OCI-LY3 (cell line): ENCODE results near the gene FSTL5.

Source experiments
- H2AFZ ChIP-seq: fragments of 200-600, 300-600 bp; shearing (Covaris generic); 2 replicates; pipeline ENCODE4 v1.6.0; 2014; ENCODE audit warnings: antibody characterized with exemption, low read depth, low read length
- H3K27ac ChIP-seq: fragments of 200-600, 300-600 bp; sonication (generic); 2 replicates; pipeline ENCODE4 v1.5.1; 2014; ENCODE audit warnings: mild to moderate bottlenecking, low read length, moderate library complexity, mixed read lengths
- H3K27me3 ChIP-seq: fragments of 200-600, 300-600 bp; sonication (generic); 2 replicates; pipeline ENCODE4 v1.6.1; 2014; ENCODE audit warnings: low read depth, low read length, mixed read lengths
- H3K36me3 ChIP-seq: fragments of 200-600, 300-600 bp; sonication (generic); replicated peaks from 2 replicates; pipeline ENCODE3; 2014; ENCODE audit warnings: low read depth, low read length, mixed read lengths
- H3K4me1 ChIP-seq: fragments of 300-600, 200-600 bp; sonication (generic); 2 replicates; pipeline ENCODE4 v1.6.1; 2014; ENCODE audit warnings: low read length, mixed read lengths
- H3K4me2 ChIP-seq: fragments of 200-600, 300-600 bp; sonication (generic); 2 replicates; pipeline ENCODE4 v1.6.1; 2014; ENCODE audit warnings: low read length, mixed read lengths
- H3K4me3 ChIP-seq: fragments of 300-600, 200-600 bp; sonication (generic); 2 replicates; pipeline ENCODE4 v1.5.1; 2014; ENCODE audit warnings: antibody characterized with exemption, mild to moderate bottlenecking, low read length, moderate library complexity
- H3K79me2 ChIP-seq: fragments of 300-600, 200-600 bp; shearing (Covaris generic); 2 replicates; pipeline ENCODE4 v1.6.1; 2014; ENCODE audit warnings: mild to moderate bottlenecking, low read length, mixed read lengths
- H3K9ac ChIP-seq: fragments of 300-600, 200-600 bp; shearing (Covaris generic); 2 replicates; pipeline ENCODE4 v1.6.0; 2014; ENCODE audit warnings: mild to moderate bottlenecking, low read length, moderate library complexity
- H3K9me3 ChIP-seq: fragments of 200-600, 300-600 bp; shearing (Covaris generic); 2 replicates; pipeline ENCODE4 v1.6.1; 2014; ENCODE audit warnings: low read length, mixed read lengths; ENCODE audit not compliant: insufficient read depth
- H4K20me1 ChIP-seq: fragments of 200-600, 300-600 bp; sonication (generic); 2 replicates; pipeline ENCODE4 v1.6.1; 2016; ENCODE audit warnings: low read length, mixed read lengths; ENCODE audit not compliant: insufficient read depth
- EZH2phosphoT487 ChIP-seq: fragments of 200-600 bp; shearing (Covaris generic); IDR thresholded peaks from 2 replicates; pipeline ENCODE4 v1.6.1; 2018; ENCODE audit warnings: antibody characterized with exemption, mixed run types, low read depth
- TF ChIP-seq, protein P1 (sequence below): fragments of 200-600, 300-600 bp; sonication (generic); IDR thresholded peaks from 2 replicates; pipeline ENCODE4 v1.5.1; 2014; ENCODE audit warnings: antibody characterized with exemption, low read length, low read depth

Gene FSTL5

DNA sequence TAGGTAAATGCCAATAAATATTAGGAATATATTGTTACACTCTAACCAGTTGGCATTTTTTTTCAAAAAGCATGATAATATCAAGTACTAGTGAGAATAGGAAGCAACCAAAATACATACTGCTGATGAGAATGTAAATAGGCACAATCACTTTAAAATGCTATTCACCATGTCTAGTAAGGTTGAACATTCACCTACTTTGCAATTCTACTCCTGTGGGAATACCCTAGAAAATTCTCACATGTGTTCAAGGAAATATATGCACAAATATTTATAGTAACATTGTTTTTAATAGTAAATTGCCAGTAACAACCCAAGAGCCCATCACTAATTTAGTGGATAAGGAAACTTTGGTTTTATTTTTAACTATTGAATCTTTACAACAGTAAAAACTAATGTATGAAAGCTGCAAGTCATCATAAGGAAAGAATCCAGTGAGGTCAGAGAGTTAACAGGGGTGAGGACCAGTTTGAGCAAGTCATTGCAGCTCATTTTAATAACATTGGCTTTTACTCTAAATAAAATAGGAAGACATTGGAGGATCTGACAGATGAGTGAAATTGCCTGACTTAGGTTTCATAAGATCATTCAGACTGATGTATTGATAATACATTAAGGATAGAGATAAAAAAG is 23.6 kb downstream of the FSTL5 start:
- no peak overlapping the region for H3K9ac ChIP-seq
- no peak overlapping the region for H3K27ac ChIP-seq
- no peaks in the 10 kb centered on the region for H3K9me3 ChIP-seq
- no peak overlapping the region for H2AFZ ChIP-seq
- H3K27me3 ChIP-seq, result no peaks in the 10 kb centered on the region
- no peak overlapping the region for H3K4me3 ChIP-seq
- no peaks in the 10 kb centered on the region for H3K36me3 ChIP-seq
- H3K79me2 ChIP-seq, result no peaks in the 10 kb centered on the region
- no peak overlapping the region for H3K4me2 ChIP-seq
- TF ChIP-seq EZH2phosphoT487, result no peak
- TF ChIP-seq, protein P1, sequence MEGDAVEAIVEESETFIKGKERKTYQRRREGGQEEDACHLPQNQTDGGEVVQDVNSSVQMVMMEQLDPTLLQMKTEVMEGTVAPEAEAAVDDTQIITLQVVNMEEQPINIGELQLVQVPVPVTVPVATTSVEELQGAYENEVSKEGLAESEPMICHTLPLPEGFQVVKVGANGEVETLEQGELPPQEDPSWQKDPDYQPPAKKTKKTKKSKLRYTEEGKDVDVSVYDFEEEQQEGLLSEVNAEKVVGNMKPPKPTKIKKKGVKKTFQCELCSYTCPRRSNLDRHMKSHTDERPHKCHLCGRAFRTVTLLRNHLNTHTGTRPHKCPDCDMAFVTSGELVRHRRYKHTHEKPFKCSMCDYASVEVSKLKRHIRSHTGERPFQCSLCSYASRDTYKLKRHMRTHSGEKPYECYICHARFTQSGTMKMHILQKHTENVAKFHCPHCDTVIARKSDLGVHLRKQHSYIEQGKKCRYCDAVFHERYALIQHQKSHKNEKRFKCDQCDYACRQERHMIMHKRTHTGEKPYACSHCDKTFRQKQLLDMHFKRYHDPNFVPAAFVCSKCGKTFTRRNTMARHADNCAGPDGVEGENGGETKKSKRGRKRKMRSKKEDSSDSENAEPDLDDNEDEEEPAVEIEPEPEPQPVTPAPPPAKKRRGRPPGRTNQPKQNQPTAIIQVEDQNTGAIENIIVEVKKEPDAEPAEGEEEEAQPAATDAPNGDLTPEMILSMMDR, result no peak
- no peaks in the 10 kb centered on the region for H4K20me1 ChIP-seq
- H3K4me1 ChIP-seq, result no peaks in the 10 kb centered on the region

GRCh38 chr4:162139412-162139811 is 24.4 kb downstream of the FSTL5 start:
- H2AFZ ChIP-seq, result no peak overlapping the region
- no peaks in the 10 kb centered on the region for H3K9me3 ChIP-seq
- no peaks in the 10 kb centered on the region for H3K36me3 ChIP-seq
- H3K79me2 ChIP-seq, result no peaks in the 10 kb centered on the region
- no peak overlapping the region for H3K27ac ChIP-seq
- H3K9ac ChIP-seq, result no peak overlapping the region
- no peaks in the 10 kb centered on the region for H3K4me1 ChIP-seq
- no peak overlapping the region for H3K4me3 ChIP-seq
- H4K20me1 ChIP-seq, result no peaks in the 10 kb centered on the region
- TF ChIP-seq EZH2phosphoT487, result no peak
- TF ChIP-seq, protein P1, result no peak
- no peaks in the 10 kb centered on the region for H3K27me3 ChIP-seq
- no peak overlapping the region for H3K4me2 ChIP-seq

DNA sequence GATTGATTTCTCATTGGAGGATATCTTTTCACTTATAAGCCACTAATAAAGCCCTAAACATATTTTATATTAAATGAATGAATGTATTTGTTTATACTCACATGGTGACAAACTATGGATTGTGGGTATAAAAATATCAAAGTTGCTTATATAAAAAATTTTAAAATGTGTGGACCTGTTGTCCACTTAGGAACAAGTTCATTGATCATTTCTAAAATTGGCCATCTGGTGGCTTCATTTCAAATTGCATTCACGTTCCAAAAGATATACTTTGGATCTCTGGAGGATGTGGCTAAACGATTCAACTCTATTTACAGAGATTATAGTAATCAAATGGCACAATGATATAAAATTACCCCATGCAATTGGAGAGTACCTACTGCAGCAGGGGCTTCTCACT is 32.5 kb downstream of the FSTL5 start:
- H3K9me3 ChIP-seq, result no peaks in the 10 kb centered on the region
- no peak overlapping the region for H3K9ac ChIP-seq
- no peaks in the 10 kb centered on the region for H3K36me3 ChIP-seq
- H3K27ac ChIP-seq, result no peak overlapping the region
- no peaks in the 10 kb centered on the region for H4K20me1 ChIP-seq
- H3K4me1 ChIP-seq, result no peaks in the 10 kb centered on the region
- H3K4me3 ChIP-seq, result no peak overlapping the region
- TF ChIP-seq, protein P1, result peak; percentile 53
- TF ChIP-seq EZH2phosphoT487, result no peak
- no peak overlapping the region for H2AFZ ChIP-seq
- H3K4me2 ChIP-seq, result no peak overlapping the region
- no peaks in the 10 kb centered on the region for H3K79me2 ChIP-seq
- H3K27me3 ChIP-seq, result no peaks in the 10 kb centered on the region

DNA sequence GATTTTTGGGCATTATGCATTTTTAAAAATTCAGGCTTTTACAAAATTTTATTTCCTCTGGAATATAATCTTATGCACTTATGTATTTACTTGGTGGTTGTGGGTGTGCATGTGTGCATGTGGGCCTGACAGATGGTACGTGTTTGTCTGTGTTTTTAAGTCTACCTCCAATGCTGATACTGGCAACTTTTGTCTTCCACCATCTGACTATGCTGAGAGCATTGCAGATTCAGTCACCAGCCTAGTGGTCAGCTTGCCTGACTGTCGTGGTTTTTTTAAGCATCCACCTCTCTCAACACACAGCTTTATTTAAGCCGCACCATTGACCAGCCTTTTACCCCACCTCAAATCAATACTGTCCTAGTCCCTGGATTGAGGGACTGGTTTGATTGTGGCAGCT is 37.1 kb downstream of the FSTL5 start:
- no peaks in the 10 kb centered on the region for H3K4me1 ChIP-seq
- H3K36me3 ChIP-seq, result no peaks in the 10 kb centered on the region
- no peaks in the 10 kb centered on the region for H3K79me2 ChIP-seq
- no peak overlapping the region for H3K4me2 ChIP-seq
- H3K9me3 ChIP-seq, result no peaks in the 10 kb centered on the region
- H3K27me3 ChIP-seq, result no peaks in the 10 kb centered on the region
- H3K27ac ChIP-seq, result no peak overlapping the region
- H3K4me3 ChIP-seq, result no peak overlapping the region
- H4K20me1 ChIP-seq, result no peaks in the 10 kb centered on the region
- H2AFZ ChIP-seq, result no peak overlapping the region
- TF ChIP-seq, protein P1, result no peak
- no peak for TF ChIP-seq EZH2phosphoT487
- H3K9ac ChIP-seq, result no peak overlapping the region
